Stimulated activated memory B cell treated with anti-CD40 and anti-IgM and Interleukin-4, amounts not matched to agents 10 μg/mL and 1 μg/mL and 100 μg/mL, for 72 hours (primary cell): ENCODE measurements around the gene XRCC1.
"Not testable (repeated sequence)": the region's sequence is repeated elsewhere in the genome, so short reads cannot be mapped to it uniquely, and the experiment has no call there.

Experiments used
- ATAC-seq: fragments of 150-1000 bp; cut with Tn5 transposase; 2 replicates; pipeline ENCODE4 v1.10.0; 2021
- H3K27ac Mint-ChIP-seq: one replicate; pipeline ENCODE4 v1.8.0; 2022; ENCODE audit warnings: mild to moderate bottlenecking, mixed read lengths
- H3K27me3 Mint-ChIP-seq: one replicate; pipeline ENCODE4 v1.8.0; 2022; ENCODE audit warnings: mixed read lengths
- H3K36me3 Mint-ChIP-seq: one replicate; pipeline ENCODE4 v1.8.0; 2022; ENCODE audit warnings: mixed read lengths
- H3K4me1 Mint-ChIP-seq: one replicate; pipeline ENCODE4 v1.8.0; 2022; ENCODE audit warnings: mixed read lengths
- H3K4me3 Mint-ChIP-seq: one replicate; pipeline ENCODE4 v1.8.0; 2022; ENCODE audit warnings: mild to moderate bottlenecking, moderate library complexity, mixed read lengths
- H3K9me3 Mint-ChIP-seq: one replicate; pipeline ENCODE4 v1.8.0; 2022; ENCODE audit warnings: mixed read lengths

The XRCC1 gene

GRCh38 chr19:43592800-43593350 lies 17.5 kb upstream of the XRCC1 start:
- Mint-ChIP-seq H3K4me3 (no peak overlapping the region), H3K9me3 (no peaks in the 10 kb centered on the region), H3K4me1 (peaks cover 66% of the 10 kb centered on the region), H3K27me3 (no peaks in the 10 kb centered on the region), H3K36me3 (peaks cover 35% of the 10 kb centered on the region), H3K27ac (peak overlapping the region; percentile 65)
- ATAC-seq, result no peak

- no peaks in the 10 kb centered on the region for H3K27me3 Mint-ChIP-seq
- peaks cover 59% of the 10 kb centered on the region for H3K4me1 Mint-ChIP-seq
- peaks cover 35% of the 10 kb centered on the region for H3K36me3 Mint-ChIP-seq
- no peaks in the 10 kb centered on the region for H3K9me3 Mint-ChIP-seq
- H3K27ac Mint-ChIP-seq, result no peak overlapping the region
- no peak overlapping the region for H3K4me3 Mint-ChIP-seq
- no peak for ATAC-seq
Measured at GRCh38 chr19:43591904-43592772, 16.8 kb upstream of the XRCC1 start.

- peak overlapping the region; percentile 11 for H3K27ac Mint-ChIP-seq
- peak; percentile 24 for ATAC-seq
- H3K36me3 Mint-ChIP-seq, result peaks cover 51% of the 10 kb centered on the region
- peaks cover 53% of the 10 kb centered on the region for H3K4me1 Mint-ChIP-seq
- H3K27me3 Mint-ChIP-seq, result no peaks in the 10 kb centered on the region
- H3K9me3 Mint-ChIP-seq, result no peaks in the 10 kb centered on the region
- no peak overlapping the region for H3K4me3 Mint-ChIP-seq
Measured at GRCh38 chr19:43589678-43590077, 14.4 kb upstream of the XRCC1 start.

- H3K27ac Mint-ChIP-seq, result peak overlapping the region; percentile 11
- H3K36me3 Mint-ChIP-seq, result peaks cover 51% of the 10 kb centered on the region
Measured at GRCh38 chr19:43589277-43589676, 13.9 kb upstream of the XRCC1 start.

GRCh38 chr19:43587029-43587428 lies 11.7 kb upstream of the XRCC1 start:
- H3K36me3 Mint-ChIP-seq, result peaks cover 33% of the 10 kb centered on the region
- not testable (repeated sequence) for ATAC-seq

More at GRCh38 chr19:43589277-43589676, 13.9 kb upstream of the XRCC1 start:
- H3K4me1 Mint-ChIP-seq, result peaks cover 55% of the 10 kb centered on the region
- H3K4me3 Mint-ChIP-seq, result no peak overlapping the region
- H3K27me3 Mint-ChIP-seq, result no peaks in the 10 kb centered on the region
- no peak for ATAC-seq
- no peaks in the 10 kb centered on the region for H3K9me3 Mint-ChIP-seq

GRCh38 chr19:43586346-43586745 lies 11.0 kb upstream of the XRCC1 start:
- Mint-ChIP-seq H3K27me3 (no peaks in the 10 kb centered on the region), H3K4me3 (no peak overlapping the region), H3K4me1 (peaks cover 40% of the 10 kb centered on the region)

More at GRCh38 chr19:43587029-43587428, 11.7 kb upstream of the XRCC1 start:
- not testable (repeated sequence) for H3K4me3 Mint-ChIP-seq, H3K27ac Mint-ChIP-seq, H3K9me3 Mint-ChIP-seq, H3K27me3 Mint-ChIP-seq
- H3K4me1 Mint-ChIP-seq, result peaks cover 40% of the 10 kb centered on the region

GRCh38 chr19:43584484-43584883 lies 9.2 kb upstream of the XRCC1 start:
- Mint-ChIP-seq H3K9me3 (no peaks in the 10 kb centered on the region), H3K4me3 (no peak overlapping the region), H3K36me3 (peaks cover 17% of the 10 kb centered on the region), H3K27me3 (no peaks in the 10 kb centered on the region), H3K27ac (peak overlapping the region; percentile 22), H3K4me1 (peaks cover 30% of the 10 kb centered on the region)
- ATAC-seq, result no peak

More at GRCh38 chr19:43586346-43586745, 11.0 kb upstream of the XRCC1 start:
- no peak for ATAC-seq
- Mint-ChIP-seq H3K27ac (no peak overlapping the region), H3K9me3 (no peaks in the 10 kb centered on the region), H3K36me3 (peaks cover 33% of the 10 kb centered on the region)

- Mint-ChIP-seq H3K27me3 (no peaks in the 10 kb centered on the region), H3K27ac (no peak overlapping the region), H3K4me1 (peaks cover 28% of the 10 kb centered on the region), H3K4me3 (no peak overlapping the region), H3K36me3 (peaks cover 16% of the 10 kb centered on the region), H3K9me3 (no peaks in the 10 kb centered on the region)
- ATAC-seq, result no peak
Measured at GRCh38 chr19:43582495-43582894, 7.2 kb upstream of the XRCC1 start.

- H3K4me1 Mint-ChIP-seq, result peaks cover 31% of the 10 kb centered on the region
- H3K4me3 Mint-ChIP-seq, result no peak overlapping the region
Measured at GRCh38 chr19:43581467-43581866, 6.1 kb upstream of the XRCC1 start.

GRCh38 chr19:43578787-43579186 lies 3.5 kb upstream of the XRCC1 start:
- Mint-ChIP-seq H3K27ac (peak overlapping the region; percentile 41), H3K36me3 (no peaks in the 10 kb centered on the region), H3K4me1 (peaks cover 27% of the 10 kb centered on the region), H3K27me3 (no peaks in the 10 kb centered on the region), H3K9me3 (no peaks in the 10 kb centered on the region), H3K4me3 (no peak overlapping the region)
- no peak for ATAC-seq

More at GRCh38 chr19:43581467-43581866, 6.1 kb upstream of the XRCC1 start:
- no peak overlapping the region for H3K27ac Mint-ChIP-seq
- no peak for ATAC-seq
- H3K9me3 Mint-ChIP-seq, result no peaks in the 10 kb centered on the region
- peaks cover 10% of the 10 kb centered on the region for H3K36me3 Mint-ChIP-seq
- no peaks in the 10 kb centered on the region for H3K27me3 Mint-ChIP-seq

- no peak for ATAC-seq
- Mint-ChIP-seq H3K4me1 (peaks cover 38% of the 10 kb centered on the region), H3K27ac (peak overlapping the region; percentile 98), H3K36me3 (peaks cover 7% of the 10 kb centered on the region), H3K27me3 (no peaks in the 10 kb centered on the region), H3K9me3 (no peaks in the 10 kb centered on the region), H3K4me3 (peak overlapping the region; percentile 96)
Measured at GRCh38 chr19:43575955-43576878, 890 bp upstream of the XRCC1 start.

GRCh38 chr19:43574424-43575155 lies 737 bp downstream of the XRCC1 start:
- Mint-ChIP-seq H3K36me3 (peaks cover 15% of the 10 kb centered on the region), H3K4me1 (peaks cover 44% of the 10 kb centered on the region), H3K27ac (peak overlapping the region; percentile 98), H3K4me3 (peak overlapping the region; percentile 96), H3K9me3 (no peaks in the 10 kb centered on the region), H3K27me3 (no peaks in the 10 kb centered on the region)
- no peak for ATAC-seq

- peaks cover 46% of the 10 kb centered on the region for H3K4me1 Mint-ChIP-seq
- ATAC-seq, result no peak
Measured at GRCh38 chr19:43572171-43572588, 3.1 kb downstream of the XRCC1 start.

GRCh38 chr19:43570174-43570791 lies 5.0 kb downstream of the XRCC1 start:
- Mint-ChIP-seq H3K27me3 (no peaks in the 10 kb centered on the region), H3K9me3 (no peaks in the 10 kb centered on the region), H3K4me1 (peaks cover 36% of the 10 kb centered on the region), H3K4me3 (no peak overlapping the region), H3K36me3 (peaks cover 21% of the 10 kb centered on the region), H3K27ac (peak overlapping the region; percentile 49)
- no peak for ATAC-seq

More at GRCh38 chr19:43572171-43572588, 3.1 kb downstream of the XRCC1 start:
- Mint-ChIP-seq H3K27ac (peak overlapping the region; percentile 9), H3K36me3 (peaks cover 16% of the 10 kb centered on the region), H3K9me3 (no peaks in the 10 kb centered on the region), H3K4me3 (no peak overlapping the region), H3K27me3 (no peaks in the 10 kb centered on the region)
